ENCODE results near the gene AHRR.
"Not testable (repeated sequence)": the region's sequence is repeated elsewhere in the genome, so short reads cannot be mapped to it uniquely, and the experiment has no call there.

AHRR gene

DNA sequence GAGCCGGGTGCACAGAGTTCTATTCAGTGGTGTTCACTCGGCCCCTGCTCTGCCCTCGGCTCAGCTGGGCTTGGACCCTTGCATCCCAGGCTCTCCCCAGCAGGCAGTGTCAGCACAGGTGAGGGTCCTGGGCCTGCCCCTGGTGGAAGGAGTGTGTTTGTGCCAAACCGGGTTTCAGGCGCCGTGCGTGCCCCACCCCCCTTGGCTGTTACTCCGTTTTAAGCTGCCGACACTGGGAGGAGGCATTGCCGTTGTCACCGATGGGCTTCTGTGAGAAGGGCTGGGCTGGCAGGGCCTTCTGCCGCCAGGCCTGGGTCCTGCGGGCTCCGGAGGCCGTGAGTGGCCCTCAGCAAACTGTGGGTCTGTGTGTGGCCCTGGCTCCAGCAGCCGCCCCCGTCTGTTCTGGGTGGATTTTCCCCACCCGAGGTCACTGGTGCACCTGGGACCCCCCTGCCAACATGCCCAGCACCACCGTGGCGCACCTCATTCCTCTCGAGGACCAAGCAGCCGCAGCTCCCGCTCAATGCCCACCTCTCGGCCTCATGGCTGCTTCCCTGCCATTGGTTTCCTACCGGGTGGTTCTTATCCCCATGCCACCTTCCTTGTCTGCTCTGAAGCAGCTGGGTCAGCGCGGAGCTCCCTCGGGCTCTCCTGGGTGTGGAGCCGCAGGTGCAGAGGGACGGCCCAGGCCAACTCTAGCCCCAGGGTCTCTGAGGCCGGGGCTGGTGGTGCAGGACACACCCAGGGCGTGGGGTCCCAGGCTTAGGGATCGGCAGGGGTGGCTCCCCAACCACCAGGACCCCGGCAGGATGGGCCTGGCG lies 77.2 kb downstream of the AHRR start:
- peak; percentile 62 for DNase-seq

DNA sequence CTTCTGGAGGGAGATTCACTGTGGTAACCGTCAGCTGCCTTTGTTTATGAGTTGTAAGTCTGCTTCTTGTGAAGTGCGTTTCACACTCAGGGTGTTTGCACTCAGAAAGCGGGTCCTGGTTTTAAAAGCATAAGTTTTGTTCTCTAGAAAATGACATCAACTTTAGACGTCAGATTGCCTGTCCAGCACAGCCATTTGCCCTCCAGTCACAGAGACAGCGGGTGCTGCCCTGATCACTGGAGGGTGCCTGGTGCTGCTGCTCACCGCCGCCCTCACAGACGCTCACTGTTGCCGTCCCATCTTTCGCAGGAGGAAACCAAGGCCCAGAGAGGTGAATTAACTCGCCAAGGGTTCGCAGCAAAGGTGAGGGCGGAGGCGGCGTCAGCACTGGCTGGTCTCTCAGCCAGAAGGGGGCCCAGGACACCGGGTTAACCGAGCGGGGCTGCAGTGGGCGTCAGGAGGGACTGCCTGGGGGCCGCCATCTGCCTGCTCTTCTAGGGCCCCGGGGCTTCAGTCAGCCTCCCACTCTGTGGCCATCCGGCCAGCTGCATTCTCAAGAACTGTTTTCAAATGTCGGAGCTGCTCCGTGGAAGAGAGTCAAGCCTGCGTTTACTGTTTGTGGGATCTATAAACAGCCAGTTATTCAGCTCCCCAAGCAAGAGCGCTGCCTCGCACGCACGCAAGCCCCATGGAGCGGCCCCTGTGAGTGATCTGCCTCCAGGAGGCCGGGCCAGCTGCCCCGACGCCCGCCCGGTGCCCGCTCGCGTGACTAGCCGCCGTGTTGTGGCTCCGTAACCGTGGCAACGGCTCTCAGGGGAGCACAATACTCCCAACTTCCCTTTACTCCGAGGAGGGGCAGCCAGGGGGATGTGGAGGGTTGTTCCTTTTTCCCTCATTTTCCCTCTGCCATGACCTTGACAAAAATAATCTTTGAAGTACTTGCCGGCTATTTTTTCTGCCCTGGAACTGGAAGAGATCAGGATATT lies 78.1 kb downstream of the AHRR start:
- DNase-seq: peak; percentile 80

DNA sequence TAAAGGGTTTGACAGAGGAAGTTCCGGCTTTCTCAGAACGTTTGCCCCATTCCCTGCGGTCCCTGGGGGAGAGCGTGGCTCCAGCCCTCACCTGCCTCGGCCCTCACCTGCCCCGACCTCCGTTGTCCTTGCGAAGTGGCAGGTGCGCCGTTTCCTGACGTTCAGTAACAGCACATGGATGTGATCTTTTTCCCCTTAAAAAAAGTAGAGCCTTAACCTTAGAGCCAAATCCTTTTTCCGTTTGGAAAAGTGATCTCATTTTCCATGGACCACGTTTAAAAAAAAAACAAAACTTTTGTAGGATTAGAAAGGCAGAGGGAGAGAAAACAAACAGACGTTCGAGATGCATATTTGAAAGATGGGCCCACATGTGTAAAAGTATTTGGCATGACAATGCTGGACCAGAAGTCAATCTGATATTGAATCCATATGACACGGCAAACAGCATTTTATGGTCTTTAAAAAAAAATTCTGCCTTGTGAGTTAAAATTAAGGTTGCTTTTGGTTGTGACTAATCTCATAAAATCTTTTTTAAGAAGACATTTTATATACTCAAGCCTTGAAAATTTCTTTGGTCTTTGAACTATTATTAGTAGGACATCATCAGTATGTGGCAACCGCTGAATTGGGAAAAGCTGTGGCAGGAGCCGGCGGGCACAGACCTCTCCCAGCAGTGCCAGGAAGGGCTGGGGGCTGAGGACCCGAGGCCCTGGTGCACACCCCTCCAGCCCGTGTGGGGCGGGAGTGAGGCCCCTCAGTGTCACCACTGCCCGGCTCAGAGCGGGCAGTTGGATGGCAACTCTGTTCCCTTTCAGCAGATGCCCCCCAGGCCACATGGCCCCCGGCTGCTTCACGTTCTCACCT lies 79.0 kb downstream of the AHRR start:
- peak; percentile 51 for DNase-seq

DNA sequence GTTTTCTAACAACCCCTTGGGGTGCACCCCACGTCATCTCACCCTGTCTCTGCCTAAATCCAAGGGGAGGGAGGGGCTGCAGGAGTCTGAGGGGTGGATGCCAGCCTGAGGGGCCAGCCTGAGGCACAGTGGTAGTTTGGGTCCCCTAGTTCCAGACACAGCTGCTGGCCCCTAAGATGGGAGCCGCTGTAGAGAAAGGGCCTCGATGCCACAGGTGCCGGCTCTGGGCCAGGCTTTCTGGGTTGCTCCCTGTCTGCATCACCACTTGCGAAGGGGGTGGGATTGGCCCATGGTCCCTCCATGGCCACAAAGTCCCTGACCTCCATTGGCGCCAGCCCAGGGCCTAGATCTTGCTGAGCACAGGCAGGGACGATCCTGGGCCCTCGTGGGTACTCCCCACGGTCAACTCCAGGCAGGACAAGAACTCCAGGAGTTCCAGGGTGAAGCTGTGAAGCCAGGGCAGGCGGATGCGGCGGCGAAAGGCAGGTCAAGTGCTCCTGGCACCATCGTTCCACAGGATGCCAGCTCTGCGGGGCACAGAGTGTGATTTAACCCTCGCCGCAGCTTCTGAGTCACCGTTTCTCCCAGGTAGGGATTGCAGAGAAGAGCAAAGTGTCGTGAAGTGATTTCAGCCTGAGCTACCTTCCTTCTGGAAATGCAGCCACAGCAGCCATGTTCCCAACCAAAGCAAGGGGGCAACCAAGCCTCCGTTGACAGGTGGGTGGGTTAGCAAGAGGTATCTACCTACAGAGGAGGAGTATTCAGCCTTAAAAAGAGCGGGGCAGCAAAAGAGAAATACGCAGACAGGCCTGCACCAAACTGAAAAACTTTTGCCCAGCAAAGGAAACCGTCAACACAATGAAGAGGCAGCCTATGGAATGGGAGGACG lies 79.9 kb downstream of the AHRR start:
- DNase-seq: peak; percentile 52

DNA sequence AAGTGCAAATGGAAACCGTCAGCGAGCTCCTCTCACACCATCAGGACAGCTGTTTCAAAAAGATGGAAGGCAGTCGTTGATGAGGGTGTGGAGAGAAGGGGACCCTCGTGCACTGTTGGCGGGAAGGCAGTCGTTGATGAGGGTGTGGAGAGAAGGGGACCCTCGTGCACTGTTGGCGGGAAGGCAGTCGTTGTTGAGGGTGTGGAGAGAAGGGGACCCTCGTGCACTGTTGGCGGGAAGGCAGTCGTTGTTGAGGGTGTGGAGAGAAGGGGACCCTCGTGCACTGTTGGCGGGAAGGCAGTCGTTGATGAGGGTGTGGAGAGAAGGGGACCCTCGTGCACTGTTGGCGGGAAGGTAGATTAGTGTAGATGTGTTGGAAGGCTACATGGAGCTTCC lies 80.7 kb downstream of the AHRR start:
- DNase-seq: not testable (repeated sequence)

DNA sequence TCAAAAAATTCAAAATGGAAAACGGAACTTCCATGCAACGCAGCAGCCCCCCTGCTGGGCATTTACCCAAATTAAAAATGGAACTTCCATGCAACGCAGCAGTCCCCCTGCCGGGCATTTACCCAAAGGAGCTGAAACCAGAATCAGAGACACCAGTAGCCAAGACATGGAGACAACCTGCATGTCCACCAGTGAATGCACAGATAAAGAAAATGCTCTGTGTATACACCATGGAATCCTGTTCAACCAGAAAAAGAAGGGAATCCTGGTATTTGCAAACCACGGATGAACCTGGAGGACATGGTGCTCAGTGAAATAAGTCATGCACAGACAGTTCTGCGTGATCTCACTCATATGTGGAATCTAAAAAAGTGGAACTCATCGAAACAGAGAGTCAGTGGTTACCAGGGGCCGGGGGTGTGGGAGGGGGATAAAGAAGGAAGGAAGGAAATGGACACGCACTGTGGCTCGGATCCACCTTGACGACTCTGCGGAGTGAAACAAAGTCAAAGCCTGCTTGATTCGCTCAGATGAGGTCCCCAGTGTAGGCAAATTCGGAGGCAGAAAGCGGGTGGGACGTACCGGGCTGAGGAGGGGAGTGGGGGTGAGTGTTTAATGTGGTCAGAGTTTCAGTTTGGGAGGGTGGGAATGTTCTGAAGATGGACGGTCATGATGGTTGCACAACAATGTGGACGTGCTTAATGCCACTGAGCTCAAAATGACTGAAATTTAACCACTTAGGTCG lies 81.3 kb downstream of the AHRR start:
- peak; percentile 62 for DNase-seq

DNA sequence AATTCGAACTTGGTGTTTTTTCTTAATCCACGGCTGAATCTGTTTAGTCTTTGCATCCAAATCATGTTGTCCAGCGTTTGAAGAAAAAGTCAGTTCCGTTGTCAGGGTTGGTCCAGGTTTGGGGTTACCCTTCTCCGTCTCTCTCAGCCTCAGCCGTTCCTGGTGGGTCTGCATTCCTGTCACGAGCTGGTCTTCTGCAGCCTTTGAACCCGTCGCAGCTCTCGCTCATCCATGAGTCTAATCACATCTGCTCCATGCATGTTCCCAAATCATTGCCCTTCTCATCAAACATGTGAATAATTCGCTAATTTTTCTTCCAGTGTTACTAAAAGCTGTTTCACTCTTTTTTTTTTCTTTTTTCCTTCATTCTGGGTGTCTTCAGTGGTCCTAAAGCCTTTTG lies 82.5 kb downstream of the AHRR start:
- peak; percentile 36 for DNase-seq

DNA sequence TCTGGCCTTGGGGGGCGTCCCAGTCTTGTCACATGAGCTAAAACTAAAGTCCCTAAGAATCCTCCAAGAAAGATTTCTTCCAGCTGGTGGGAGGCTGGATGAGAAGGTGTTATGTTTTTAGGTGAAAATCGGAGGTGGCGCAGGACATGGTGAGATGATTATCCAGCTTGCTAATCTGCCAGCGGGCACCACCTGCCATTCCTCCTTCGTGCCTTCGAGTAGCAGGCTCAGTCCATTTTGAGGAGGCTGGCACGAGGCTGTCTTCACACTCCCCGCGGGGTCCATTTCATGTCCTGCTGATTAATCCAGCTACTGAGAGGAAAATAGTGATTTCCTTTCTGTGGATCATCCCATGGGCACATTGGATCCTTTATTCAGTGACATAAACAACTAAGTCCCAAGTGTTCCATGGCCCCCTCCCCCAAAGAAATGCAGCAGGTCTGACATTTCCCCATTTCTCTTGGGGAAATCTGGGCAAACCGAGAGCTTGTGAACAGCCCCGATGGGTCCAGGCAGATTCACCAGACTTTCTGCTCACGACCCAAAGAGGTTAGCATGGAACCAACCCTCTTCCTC lies 83.2 kb downstream of the AHRR start:
- peak; percentile 59 for DNase-seq

DNA sequence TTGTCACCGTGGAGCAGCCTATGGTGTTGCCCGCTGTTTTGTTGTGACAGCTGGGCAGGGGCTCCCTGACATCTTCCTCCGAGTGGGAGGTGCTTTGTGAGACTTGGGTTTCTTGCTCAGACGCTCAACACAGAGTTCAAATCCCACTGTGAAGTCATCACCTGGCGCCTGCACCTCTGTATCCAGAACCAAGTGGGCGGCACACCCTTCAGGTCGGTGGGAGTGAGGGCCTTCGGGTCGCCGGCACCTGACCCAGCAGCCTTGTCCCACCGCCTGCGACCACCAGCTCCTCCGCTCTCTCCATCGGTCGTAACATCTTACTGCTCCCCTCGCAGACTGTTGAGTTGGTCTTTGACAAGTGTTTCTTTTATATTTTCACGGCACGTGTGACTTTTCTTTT lies 83.9 kb downstream of the AHRR start:
- DNase-seq: peak; percentile 44

DNA sequence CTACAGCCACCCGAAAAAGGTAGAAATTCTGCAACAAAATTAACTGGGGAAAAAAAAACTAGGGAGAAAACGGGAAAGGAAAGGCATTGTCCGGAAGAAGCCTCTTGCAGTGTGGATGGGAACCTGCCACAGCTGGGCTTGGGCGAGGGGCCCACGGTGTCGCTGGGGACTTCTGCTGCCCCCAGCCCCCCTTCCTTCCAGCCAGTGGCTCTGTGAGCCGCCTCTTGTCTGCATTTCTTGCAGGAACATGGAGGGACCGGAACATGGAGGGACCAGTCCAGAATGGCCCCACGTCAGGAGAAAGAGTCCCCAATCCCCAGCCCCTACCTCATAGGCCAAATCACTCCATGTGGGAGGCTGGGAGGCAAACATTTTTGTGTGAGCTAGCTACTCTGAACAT lies 84.5 kb downstream of the AHRR start:
- peak; percentile 14 for DNase-seq

DNA sequence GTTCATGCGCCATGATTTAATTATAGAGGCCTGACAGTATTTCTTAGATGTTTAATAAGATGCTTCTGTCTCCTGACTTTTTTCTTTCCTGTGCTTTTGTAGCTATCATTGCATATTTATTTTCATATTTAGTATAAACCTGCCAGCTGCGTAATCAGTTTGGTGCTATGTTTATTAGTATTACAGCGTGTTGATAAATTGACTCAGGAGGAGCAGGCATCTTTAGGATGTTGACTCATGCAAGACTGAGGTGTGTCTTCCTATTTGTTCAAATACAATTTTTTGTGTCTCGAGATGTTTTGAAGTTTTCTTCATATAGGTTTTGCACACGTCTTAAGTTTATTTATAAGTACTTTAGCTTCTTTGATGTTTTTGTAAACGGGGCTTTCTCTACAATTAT lies 85.5 kb downstream of the AHRR start:
- no peak for DNase-seq

DNA sequence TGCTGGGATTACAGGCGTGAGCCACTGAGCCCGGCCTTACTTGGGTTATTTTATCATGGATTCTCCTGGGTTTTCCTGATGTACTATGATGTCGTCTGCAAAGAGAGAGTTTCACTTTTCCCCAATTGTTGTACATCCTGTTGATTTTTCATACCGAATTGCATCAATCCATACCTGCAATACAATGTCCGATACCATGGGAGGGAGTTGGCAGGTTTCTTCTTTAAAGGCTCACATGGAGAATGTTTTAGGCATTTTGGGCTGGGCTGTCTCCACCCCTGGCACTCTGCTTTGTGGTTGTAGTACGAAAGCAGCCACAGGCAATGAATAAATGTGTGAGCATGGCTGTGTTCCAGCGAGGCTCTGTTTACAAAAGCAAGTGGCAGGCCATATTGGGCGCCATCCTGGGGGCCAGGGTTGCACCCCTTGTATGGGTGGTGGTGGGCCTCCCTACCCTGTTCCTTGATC lies 86.3 kb downstream of the AHRR start:
- DNase-seq: peak; percentile 39

DNA sequence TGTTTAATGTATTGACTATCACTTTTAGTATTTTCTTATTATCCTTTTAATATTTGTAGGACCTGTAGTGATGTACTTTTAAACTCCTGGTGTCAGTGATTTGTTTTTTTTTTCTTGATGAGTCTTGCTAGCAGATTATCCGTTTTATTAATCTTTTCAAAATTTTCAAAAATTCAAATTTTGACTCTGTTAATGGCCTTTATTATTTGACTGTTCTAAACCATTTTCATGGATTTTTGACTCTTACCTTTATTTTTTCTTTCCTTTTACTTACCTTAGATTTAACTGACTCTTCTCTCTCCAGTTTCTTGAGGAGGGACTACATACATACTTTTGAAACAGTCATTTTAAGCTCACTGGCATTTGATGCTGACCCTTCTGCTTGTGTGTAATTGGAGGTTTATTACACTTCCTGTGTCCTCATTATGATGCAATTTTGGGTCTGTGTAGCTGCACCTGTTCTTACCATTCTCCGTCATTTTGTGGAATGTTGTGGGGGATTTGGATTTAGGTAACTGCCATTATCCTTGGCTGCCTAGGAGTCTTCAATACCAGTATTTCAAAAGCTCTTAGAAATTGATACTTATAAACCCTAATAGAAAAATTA lies 89.5 kb downstream of the AHRR start:
- no peak for DNase-seq

DNA sequence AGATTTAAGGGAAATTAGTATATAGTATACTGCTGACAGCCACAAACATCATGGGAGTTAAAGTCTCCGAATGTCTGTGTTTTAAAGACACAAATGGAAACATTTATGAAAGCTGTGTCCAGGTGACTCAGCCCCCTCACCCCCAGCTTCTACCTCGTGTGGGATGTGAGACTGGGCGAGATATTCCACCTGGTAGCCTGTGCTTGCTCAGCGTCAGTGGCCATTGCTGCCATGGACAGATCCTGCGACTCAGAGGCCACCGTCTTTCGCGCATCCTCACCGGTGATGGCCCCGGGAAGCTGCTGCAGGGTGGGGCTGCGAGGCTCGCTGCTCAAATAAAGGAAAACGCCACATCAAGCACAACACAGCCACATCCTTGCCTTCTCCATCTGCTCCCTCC lies 90.2 kb downstream of the AHRR start:
- DNase-seq: peak; percentile 73

DNA sequence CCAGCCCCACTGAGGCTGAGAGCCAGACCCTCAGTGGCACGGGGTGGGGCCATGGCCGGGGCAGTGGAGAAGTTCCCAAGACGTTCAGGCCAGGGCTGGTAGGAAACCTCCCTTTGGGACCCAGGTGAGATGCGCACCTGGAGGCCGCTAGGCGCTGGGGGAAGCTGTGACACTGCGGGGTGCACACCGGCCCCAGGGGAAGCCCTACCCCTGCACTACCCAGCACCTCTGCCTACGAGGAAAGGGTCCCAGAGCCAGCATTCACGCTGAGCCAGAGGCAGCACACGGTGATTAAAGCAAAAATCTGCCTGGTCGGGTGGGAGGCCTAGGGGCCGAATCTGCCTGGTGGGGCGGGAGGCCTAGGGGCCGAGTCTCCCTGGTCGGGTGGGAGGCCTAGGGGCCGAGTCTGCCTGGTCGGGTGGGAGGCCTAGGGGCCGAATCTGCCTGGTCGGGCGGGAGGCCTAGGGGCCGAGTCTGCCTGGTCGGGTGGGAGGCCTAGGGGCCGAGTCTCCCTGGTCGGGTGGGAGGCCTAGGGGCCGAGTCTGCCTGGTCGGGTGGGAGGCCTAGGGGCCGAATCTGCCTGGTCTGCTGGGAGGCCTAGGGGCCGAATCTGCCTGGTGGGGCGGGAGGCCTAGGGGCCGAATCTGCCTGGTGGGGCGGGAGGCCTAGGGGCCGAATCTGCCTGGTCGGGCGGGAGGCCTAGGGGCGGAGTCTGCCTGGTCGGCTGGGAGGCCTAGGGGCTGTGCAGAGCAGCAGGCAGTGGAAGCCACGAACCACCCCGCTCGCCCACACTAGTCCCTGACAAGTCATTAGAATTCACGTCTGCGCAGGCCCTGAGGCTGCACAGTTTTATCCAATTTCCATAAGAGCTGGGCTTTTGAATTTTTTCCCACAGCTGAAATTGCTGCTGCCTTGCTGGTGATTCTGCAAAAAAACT lies 93.7 kb downstream of the AHRR start:
- DNase-seq: peak; percentile 69

DNA sequence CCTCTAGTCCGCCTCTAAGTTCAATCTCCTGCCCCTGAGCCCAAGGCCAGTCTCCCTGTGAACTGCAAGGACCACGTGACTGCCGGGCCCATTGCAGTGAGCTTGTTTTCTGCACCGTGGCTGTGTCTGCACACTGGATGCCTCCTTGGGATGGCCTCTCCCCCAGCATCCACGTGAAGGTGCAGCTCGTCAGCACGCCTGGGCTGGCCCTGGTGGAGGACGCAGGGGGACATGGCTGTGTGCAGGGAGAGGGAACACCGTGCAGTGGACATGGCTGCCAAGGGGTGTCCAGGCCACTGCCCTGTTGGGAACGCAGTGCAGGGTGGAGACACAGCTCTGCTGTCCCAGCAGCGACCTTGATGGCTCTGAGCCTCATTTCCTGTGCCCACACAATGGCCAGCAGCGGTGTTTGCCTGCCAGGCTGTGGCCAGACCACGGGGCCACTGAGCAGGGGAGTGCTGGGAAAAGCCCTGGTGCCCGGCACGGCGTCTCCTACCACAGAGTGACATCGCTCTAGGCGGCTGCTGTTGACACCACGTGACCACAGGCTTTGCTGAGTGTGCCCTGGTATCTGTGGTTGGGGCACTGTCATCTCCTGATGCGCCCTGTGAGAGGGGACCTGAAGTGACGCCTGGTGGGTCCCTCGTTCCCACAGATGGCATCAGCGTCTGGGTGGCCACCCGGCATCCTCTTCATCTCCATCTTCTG lies 94.6 kb downstream of the AHRR start:
- DNase-seq: peak; percentile 60

DNA sequence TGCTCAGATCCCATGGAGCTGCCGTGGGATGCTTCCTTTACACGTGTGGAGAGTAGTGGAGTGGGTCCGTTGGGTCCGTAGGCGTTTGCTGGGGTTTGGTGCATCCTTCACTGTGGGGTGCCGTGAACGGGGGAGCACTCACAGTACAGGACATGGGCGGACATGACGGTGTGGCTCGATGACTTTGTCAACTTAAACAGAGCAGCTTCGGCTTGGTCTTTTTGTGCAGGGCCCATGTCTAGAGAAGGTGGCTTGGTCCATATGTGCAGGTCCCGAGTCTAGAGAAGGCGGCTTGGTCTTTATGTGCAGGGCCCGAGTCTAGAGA lies 95.1 kb downstream of the AHRR start:
- peak; percentile 44 for DNase-seq

All from activated effector memory CD4-positive, alpha-beta T cell treated with anti-CD3 and anti-CD28 coated beads, Interleukin-2, amount 50 U/mL, for 16 hours (primary cell).